ENCODE measurements around the gene CCNB3. TPM values are rescaled to one million over a fixed set of nuclear protein-coding genes. Genes with fewer than 3 reads are reported as not detected.

CCNB3 gene
- total and polyA plus RNA-seq, 8 donors = 0.12 to 2.0 (median 0.51) TPM

DNA sequence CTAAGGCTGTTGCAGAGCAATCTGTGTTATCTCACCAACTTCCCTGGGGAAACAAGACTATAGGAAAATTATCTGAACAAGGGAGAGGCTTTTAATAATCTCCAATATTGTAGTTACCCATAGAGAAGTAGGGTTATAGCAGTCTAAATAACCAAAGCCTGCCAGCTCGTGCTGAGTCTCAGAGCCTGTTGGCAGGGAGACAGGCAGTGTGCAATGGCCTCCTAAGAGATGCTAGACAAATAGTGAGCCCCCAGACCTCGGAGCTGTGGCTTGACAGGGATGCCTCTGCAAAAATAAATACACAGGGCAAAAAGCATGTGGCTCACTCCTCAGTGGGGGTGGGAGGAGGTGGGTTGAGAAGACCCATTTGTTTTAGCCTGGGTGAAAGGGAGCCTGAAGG lies 189.3 kb downstream of the CCNB3 start:
- TF ChIP-seq, protein P1, sequence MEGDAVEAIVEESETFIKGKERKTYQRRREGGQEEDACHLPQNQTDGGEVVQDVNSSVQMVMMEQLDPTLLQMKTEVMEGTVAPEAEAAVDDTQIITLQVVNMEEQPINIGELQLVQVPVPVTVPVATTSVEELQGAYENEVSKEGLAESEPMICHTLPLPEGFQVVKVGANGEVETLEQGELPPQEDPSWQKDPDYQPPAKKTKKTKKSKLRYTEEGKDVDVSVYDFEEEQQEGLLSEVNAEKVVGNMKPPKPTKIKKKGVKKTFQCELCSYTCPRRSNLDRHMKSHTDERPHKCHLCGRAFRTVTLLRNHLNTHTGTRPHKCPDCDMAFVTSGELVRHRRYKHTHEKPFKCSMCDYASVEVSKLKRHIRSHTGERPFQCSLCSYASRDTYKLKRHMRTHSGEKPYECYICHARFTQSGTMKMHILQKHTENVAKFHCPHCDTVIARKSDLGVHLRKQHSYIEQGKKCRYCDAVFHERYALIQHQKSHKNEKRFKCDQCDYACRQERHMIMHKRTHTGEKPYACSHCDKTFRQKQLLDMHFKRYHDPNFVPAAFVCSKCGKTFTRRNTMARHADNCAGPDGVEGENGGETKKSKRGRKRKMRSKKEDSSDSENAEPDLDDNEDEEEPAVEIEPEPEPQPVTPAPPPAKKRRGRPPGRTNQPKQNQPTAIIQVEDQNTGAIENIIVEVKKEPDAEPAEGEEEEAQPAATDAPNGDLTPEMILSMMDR (IDR thresholded peaks at IDR 0.05) = no peak
- Histone ChIP-seq H3K27me3 (peaks cover 0 to 19% (median 3%) of the 10 kb centered on the region in 4 donors), H3K9me3 (no peaks in the 10 kb centered on the region), H3K36me3 (no peaks in the 10 kb centered on the region), H3K27ac (no peak overlapping the region), H3K4me1 (no peaks in the 10 kb centered on the region), H3K4me3 (no peak overlapping the region)
- DNase-seq (no peak), ATAC-seq (no peak), FAIRE-seq (no peak)
- WGBS, 2 donors = 9 to 13% methylated on average over 2 of the region's 2 CpGs
- intact Hi-C loops (cut with DNase I) = no loop called here

Other genes starting within 250 kb of the CCNB3 start
- not detected for gene AKAP4, start 3.8 kb upstream of the CCNB3 start, total RNA-seq
- gene AKAP4, start 3.8 kb upstream of the CCNB3 start, polyA plus RNA-seq = not detected